ENCODE results near the gene CETN1.
A peak's percentile ranks its signal among the peaks of the same experiment; 100 is the strongest.

CETN1 gene

GRCh38 chr18:577643-578375 lies 2.4 kb upstream of the CETN1 start:
- no peak for DNase-seq

- no peak for DNase-seq
Observed at GRCh38 chr18:579238-579637, 942 bp upstream of the CETN1 start.

GRCh38 chr18:581096-581495 lies 916 bp downstream of the CETN1 start:
- no peak for DNase-seq

GRCh38 chr18:582465-582864 lies 2.3 kb downstream of the CETN1 start:
- no peak for DNase-seq

- DNase-seq = no peak
Observed at GRCh38 chr18:595068-595467, 14.9 kb downstream of the CETN1 start.

GRCh38 chr18:595571-595970 lies 15.4 kb downstream of the CETN1 start:
- no peak for DNase-seq

GRCh38 chr18:596288-596881 lies 16.2 kb downstream of the CETN1 start:
- no peak for DNase-seq

- no peak for DNase-seq
Observed at GRCh38 chr18:598124-598589, 18.0 kb downstream of the CETN1 start.

- no peak for DNase-seq
Observed at GRCh38 chr18:600107-600506, 19.9 kb downstream of the CETN1 start.

- no peak for DNase-seq
Observed at GRCh38 chr18:604771-605170, 24.6 kb downstream of the CETN1 start.

- no peak for DNase-seq
Observed at GRCh38 chr18:607930-608329, 27.8 kb downstream of the CETN1 start.

GRCh38 chr18:610214-610928 lies 30.2 kb downstream of the CETN1 start:
- no peak for DNase-seq

GRCh38 chr18:612156-612555 lies 32.0 kb downstream of the CETN1 start:
- DNase-seq = no peak

- DNase-seq = no peak
Observed at GRCh38 chr18:614193-614592, 34.0 kb downstream of the CETN1 start.

GRCh38 chr18:615092-615521 lies 34.9 kb downstream of the CETN1 start:
- DNase-seq = peak; percentile 63 to 76

- no peak for DNase-seq
Observed at GRCh38 chr18:615773-616172, 35.6 kb downstream of the CETN1 start.

- DNase-seq = peak; percentile 40 to 74
Observed at GRCh38 chr18:616380-616995, 36.3 kb downstream of the CETN1 start.

GRCh38 chr18:617970-618504 lies 37.9 kb downstream of the CETN1 start:
- no peak for DNase-seq

- DNase-seq = no peak
Observed at GRCh38 chr18:618618-619017, 38.4 kb downstream of the CETN1 start.

- DNase-seq = no peak
Observed at GRCh38 chr18:621291-622043, 41.3 kb downstream of the CETN1 start.

GRCh38 chr18:622289-622688 lies 42.1 kb downstream of the CETN1 start:
- DNase-seq = no peak
